ENCODE measurements around the gene TULP1. TPM values are rescaled to one million over a fixed set of nuclear protein-coding genes. Genes with fewer than 3 reads are reported as not detected.

Gene TULP1
- total and polyA plus RNA-seq, 4 donors: 0.05 to 2.6 (median 0.26) TPM; not detected in 1

DNA sequence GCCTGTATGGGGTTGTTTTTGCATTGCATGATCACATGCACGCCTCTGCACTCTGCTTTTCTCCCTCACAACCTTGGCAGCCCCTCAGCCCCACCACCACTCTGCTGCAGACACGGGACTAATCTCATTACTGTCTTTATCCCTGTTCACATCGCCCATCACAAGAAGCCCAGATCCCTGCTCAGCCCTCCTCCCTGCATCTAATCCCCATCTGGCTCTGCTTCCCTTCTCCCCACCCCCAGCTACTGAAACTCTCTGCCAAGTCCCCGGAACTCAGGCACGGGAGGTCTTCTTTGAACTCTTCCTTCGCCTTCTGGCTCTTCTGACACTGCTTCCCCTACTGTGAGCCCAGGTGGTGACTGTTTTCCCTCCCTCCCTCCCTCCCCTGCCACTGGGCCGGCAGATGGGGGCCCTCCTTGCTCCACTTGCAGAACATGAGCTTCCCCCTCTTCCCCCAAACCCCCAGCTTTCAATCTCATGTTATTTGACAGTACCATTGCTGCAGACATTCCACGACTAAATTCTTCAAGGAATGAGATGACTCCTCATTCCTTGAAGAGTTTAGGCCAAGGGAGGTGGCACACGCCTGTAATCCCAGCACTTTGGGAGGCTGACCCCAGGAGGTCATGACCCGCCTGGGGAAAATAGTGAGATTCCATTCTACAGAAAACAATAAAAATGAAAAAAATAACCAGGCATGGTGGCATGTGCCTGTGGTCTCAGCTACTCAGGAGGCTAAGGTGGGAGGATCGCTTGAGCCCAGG is 21.9 kb upstream of the TULP1 start:
- no peak overlapping the region for H3K27ac ChIP-seq (ENCODE audit: low read depth in 1 of 2, low read length in 1 of 2)
- 52 to 53% methylated on average over 11 of the region's 11 CpGs for WGBS, 2 donors
- ATAC-seq (ENCODE audit: insufficient read depth, low FRiP score): no peak
- peak; percentile 76 to 87 (median 79) for DNase-seq
- no peak overlapping the region for H3K4me3 ChIP-seq
- no peaks in the 10 kb centered on the region for H3K27me3 ChIP-seq (ENCODE audit: control insufficient read depth in 3 of 3, insufficient read depth in 3 of 3, low read length in 2 of 3)
- TF ChIP-seq, protein P1, sequence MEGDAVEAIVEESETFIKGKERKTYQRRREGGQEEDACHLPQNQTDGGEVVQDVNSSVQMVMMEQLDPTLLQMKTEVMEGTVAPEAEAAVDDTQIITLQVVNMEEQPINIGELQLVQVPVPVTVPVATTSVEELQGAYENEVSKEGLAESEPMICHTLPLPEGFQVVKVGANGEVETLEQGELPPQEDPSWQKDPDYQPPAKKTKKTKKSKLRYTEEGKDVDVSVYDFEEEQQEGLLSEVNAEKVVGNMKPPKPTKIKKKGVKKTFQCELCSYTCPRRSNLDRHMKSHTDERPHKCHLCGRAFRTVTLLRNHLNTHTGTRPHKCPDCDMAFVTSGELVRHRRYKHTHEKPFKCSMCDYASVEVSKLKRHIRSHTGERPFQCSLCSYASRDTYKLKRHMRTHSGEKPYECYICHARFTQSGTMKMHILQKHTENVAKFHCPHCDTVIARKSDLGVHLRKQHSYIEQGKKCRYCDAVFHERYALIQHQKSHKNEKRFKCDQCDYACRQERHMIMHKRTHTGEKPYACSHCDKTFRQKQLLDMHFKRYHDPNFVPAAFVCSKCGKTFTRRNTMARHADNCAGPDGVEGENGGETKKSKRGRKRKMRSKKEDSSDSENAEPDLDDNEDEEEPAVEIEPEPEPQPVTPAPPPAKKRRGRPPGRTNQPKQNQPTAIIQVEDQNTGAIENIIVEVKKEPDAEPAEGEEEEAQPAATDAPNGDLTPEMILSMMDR (IDR thresholded peaks at IDR 0.05; ENCODE audit: control extremely low read depth, extremely low read depth): no peak
- H3K9me3 ChIP-seq (ENCODE audit: control insufficient read depth in 4 of 4, insufficient read depth in 3 of 4, low read length in 3 of 4): no peaks in the 10 kb centered on the region
- H3K36me3 ChIP-seq (ENCODE audit: control insufficient read depth in 4 of 4, insufficient read depth in 4 of 4, low read length in 4 of 4): no peaks in the 10 kb centered on the region
- H3K9ac ChIP-seq (ENCODE audit: insufficient read depth in 1 of 2, low read length in 2 of 2): no peak overlapping the region
- H3K4me1 ChIP-seq (ENCODE audit: control insufficient read depth in 5 of 5, insufficient read depth in 5 of 5, low read length in 5 of 5): peaks cover 0 to 5% (median 0%) of the 10 kb centered on the region in 5 donors

DNA sequence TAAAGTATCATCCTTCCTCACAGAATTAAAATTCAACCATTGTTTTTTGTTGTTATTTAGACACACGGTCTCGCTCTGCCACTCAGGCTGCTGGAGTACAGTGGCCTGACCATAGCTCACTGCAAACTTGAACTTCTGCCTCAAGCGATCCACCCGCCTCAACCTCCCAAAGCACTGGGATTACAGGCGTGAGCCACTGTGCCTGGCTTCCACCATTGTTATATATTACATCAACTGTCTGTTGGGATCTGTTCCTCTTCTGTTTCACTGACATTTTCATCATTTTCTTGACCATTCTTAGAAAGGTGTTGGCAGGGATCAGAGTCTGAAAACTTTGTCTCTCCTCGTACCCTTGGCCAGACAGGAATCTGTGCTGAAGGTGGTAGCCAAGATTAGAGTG is 21.3 kb upstream of the TULP1 start:
- 82 to 85% methylated on average over 6 of the region's 6 CpGs for WGBS, 2 donors
- no peak overlapping the region for H3K27ac ChIP-seq (ENCODE audit: low read depth in 1 of 2, low read length in 1 of 2)
- no peak for ATAC-seq (ENCODE audit: insufficient read depth, low FRiP score)
- DNase-seq: no peak
- no peaks in the 10 kb centered on the region for H3K9me3 ChIP-seq (ENCODE audit: control insufficient read depth in 4 of 4, insufficient read depth in 3 of 4, low read length in 3 of 4)
- no peak overlapping the region for H3K9ac ChIP-seq (ENCODE audit: insufficient read depth in 1 of 2, low read length in 2 of 2)
- TF ChIP-seq, protein P1 (IDR thresholded peaks at IDR 0.05; ENCODE audit: control extremely low read depth, extremely low read depth): no peak
- no peaks in the 10 kb centered on the region for H3K27me3 ChIP-seq (ENCODE audit: control insufficient read depth in 3 of 3, insufficient read depth in 3 of 3, low read length in 2 of 3)
- H3K4me3 ChIP-seq: no peak overlapping the region
- H3K4me1 ChIP-seq (ENCODE audit: control insufficient read depth in 5 of 5, insufficient read depth in 5 of 5, low read length in 5 of 5): peaks cover 0 to 5% (median 0%) of the 10 kb centered on the region in 5 donors
- no peaks in the 10 kb centered on the region for H3K36me3 ChIP-seq (ENCODE audit: control insufficient read depth in 4 of 4, insufficient read depth in 4 of 4, low read length in 4 of 4)

- 84 to 88% methylated on average over 4 of the region's 4 CpGs for WGBS, 2 donors
- ATAC-seq (ENCODE audit: insufficient read depth, low FRiP score) (no peak), DNase-seq (no peak)
- Histone ChIP-seq H3K27me3 (ENCODE audit: control insufficient read depth in 3 of 3, insufficient read depth in 3 of 3, low read length in 2 of 3) (no peaks in the 10 kb centered on the region), H3K27ac (ENCODE audit: low read depth in 1 of 2, low read length in 1 of 2) (no peak overlapping the region), H3K9me3 (ENCODE audit: control insufficient read depth in 4 of 4, insufficient read depth in 3 of 4, low read length in 3 of 4) (no peaks in the 10 kb centered on the region), H3K4me3 (no peak overlapping the region), H3K9ac (ENCODE audit: insufficient read depth in 1 of 2, low read length in 2 of 2) (no peak overlapping the region), H3K4me1 (ENCODE audit: control insufficient read depth in 5 of 5, insufficient read depth in 5 of 5, low read length in 5 of 5) (peaks cover 0 to 5% (median 0%) of the 10 kb centered on the region in 5 donors), H3K36me3 (ENCODE audit: control insufficient read depth in 4 of 4, insufficient read depth in 4 of 4, low read length in 4 of 4) (no peaks in the 10 kb centered on the region)
- TF ChIP-seq, protein P1 (IDR thresholded peaks at IDR 0.05; ENCODE audit: control extremely low read depth, extremely low read depth): no peak
Observed at GRCh38 chr6:35532126-35532525, 19.4 kb upstream of the TULP1 start.
